Lower leg skin (tissue), 3 donors: ENCODE measurements around the gene RERE.

Experiments
- CTCF ChIP-seq, 3 donors: fragments of 450-650 bp; IDR thresholded peaks; one replicate each; pipeline ENCODE4 v1.5.1; 2016; ENCODE audit warnings: antibody characterized with exemption in 3 of 3, mild to moderate bottlenecking in 3 of 3, moderate library complexity in 2 of 3
- POLR2A ChIP-seq, 2 donors: fragments of 450-650 bp; IDR thresholded peaks; one replicate each; pipeline ENCODE4 v1.6.1; 2016 to 2017; ENCODE audit warnings: antibody characterized with exemption in 2 of 2, mild to moderate bottlenecking in 1 of 2, moderate library complexity in 1 of 2

GRCh38 chr1:8323706-8324105 is 493.7 kb downstream of the RERE start:
- TF ChIP-seq CTCF (IDR thresholded peaks at IDR 0.05) = no peak
- no peak for TF ChIP-seq POLR2A (IDR thresholded peaks at IDR 0.05)
